Activated T-helper 1 cell treated with anti-CD3 and anti-CD28 coated beads, Interleukin-12 subunit alpha, Interleukin-12 subunit beta, Interleukin-2, Interleukin-4 antibody, amounts not matched to agents 30 ng/mL and 10 ng/mL and 1 ng/mL, durations not matched to agents 14 hours and 24 hours and 36 hours (primary cell): ENCODE measurements around the gene OR2H2. TPM values are rescaled to one million over a fixed set of nuclear protein-coding genes. Genes with fewer than 3 reads are reported as not detected.
A peak's percentile ranks its signal among the peaks of the same experiment; 100 is the strongest.

Source experiments
- DNase-seq: peaks from one replicate; pipeline ENCODE4 v3.0.0; 2021; ENCODE audit warnings: low spot score
- H3K27ac Mint-ChIP-seq: one replicate; pipeline ENCODE4 v1.8.0; 2021; ENCODE audit warnings: mild to moderate bottlenecking, mixed read lengths
- H3K27me3 Mint-ChIP-seq: one replicate; pipeline ENCODE4 v1.8.0; 2022; ENCODE audit warnings: mild to moderate bottlenecking, moderate library complexity, mixed read lengths; ENCODE audit not compliant: insufficient read depth
- H3K36me3 Mint-ChIP-seq: one replicate; pipeline ENCODE4 v1.8.0; 2021; ENCODE audit warnings: low read depth, mixed read lengths
- H3K4me1 Mint-ChIP-seq: one replicate; pipeline ENCODE4 v1.8.0; 2021; ENCODE audit warnings: low read depth, mixed read lengths
- H3K4me3 Mint-ChIP-seq: one replicate; pipeline ENCODE4 v1.8.0; 2021; ENCODE audit warnings: mild to moderate bottlenecking, moderate library complexity, mixed read lengths
- H3K9me3 Mint-ChIP-seq: one replicate; pipeline ENCODE4 v1.8.0; 2021; ENCODE audit warnings: mixed read lengths
- intact Hi-C: fragments of 100-400 bp; cut with micrococcal nuclease; formaldehyde crosslinking; loops from one replicate; pipeline ENCODE4 v1.15.1; 2024
- total RNA-seq: library from RNA; stranded (reverse); gene quantifications from 2 replicates; pipeline ENCODE4 v1.2.3, GENCODE V29; 2022

Gene OR2H2
- total RNA-seq, result not detected in 2 replicates

DNA sequence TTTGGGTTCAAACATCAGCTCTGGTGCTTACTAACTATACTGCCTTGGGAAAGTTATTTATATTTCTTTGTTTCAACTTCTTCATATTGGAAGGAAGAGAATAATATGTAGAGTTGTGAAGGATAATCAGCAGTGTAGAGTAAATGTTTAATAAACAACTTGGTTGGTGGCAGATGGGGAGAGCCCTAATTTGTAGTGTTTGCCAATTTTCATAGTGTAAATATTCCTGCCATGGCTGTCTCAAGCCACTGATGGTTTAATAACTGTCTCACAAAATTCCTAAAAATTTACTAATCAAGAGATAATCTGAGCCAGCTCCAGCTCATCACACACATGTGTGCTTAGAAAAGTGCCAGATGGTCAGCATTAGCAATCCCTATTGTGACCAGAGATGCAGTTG lies at the start of gene OR2H2:
OR2H2 (plus strand) TSS at position 301 of the 400 bp plus-strand sequence. CDS start 2,824 bp downstream, outside the sequence.
- Mint-ChIP-seq H3K36me3 (no peaks in the 10 kb centered on the region), H3K4me1 (no peaks in the 10 kb centered on the region), H3K9me3 (no peaks in the 10 kb centered on the region), H3K27ac (no peak within 1 kb of the TSS), H3K27me3 (peaks cover 8% of the 10 kb centered on the region), H3K4me3 (no peak within 1 kb of the TSS)
- intact Hi-C loops, result no loop called here
- no peak for DNase-seq

DNA sequence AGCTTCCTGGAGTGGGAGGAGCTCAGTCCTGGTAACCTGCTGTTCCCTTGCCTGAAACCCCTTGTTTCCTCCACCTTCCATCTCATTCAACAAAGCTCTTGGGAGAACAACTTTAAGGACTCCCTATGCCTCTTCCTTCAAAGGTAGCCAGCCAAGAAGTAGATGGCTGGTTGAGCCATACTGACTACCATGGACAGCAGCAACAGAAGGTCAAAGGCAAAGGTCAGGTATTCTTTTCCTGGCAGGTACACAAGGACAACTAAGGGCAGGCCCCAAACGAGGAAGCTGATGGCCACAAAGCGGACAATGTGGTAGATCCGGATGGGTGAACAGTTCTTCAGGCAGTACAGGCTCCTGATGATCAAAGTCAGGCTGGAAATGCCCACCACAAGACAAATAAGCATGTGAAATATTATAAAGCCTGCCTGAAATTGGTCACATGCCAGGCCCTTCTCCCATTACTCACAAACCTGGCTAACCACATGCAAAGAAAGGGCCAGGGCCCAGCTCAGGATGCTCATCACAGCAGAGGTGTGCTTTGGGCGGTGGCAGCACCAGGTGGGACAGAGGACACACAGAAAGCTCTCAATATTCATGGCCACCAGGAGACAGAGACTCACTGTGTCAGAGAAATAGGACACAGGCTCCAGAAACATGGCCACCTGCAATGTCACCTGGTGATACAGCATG lies 47.1 kb upstream of the OR2H2 start:
- H3K36me3 Mint-ChIP-seq, result no peaks in the 10 kb centered on the region
- intact Hi-C loops, result no loop called here
- H3K27me3 Mint-ChIP-seq, result peaks cover 12% of the 10 kb centered on the region
- H3K27ac Mint-ChIP-seq, result no peak overlapping the region
- H3K9me3 Mint-ChIP-seq, result no peaks in the 10 kb centered on the region
- H3K4me1 Mint-ChIP-seq, result no peaks in the 10 kb centered on the region
- no peak for DNase-seq
- no peak overlapping the region for H3K4me3 Mint-ChIP-seq

DNA sequence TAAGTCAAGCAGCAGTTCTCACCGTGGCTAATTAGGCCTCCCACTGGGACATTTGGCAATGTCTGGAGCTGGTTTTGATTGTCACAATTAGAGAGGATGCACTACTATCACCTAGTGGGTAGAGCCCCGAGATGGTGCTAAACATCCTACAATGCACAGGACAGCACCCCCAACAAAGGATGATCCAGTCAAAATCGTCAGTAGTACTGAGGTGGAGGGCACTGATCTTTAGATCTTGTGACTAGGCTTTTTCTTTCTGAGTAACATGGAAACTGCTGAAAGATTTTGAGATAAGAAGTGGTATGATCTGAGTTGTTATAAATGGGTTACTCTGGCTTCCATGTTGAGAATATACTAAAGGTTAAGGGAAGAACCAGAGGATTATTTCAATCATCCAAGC lies 37.3 kb upstream of the OR2H2 start:
- H3K27ac Mint-ChIP-seq, result no peak overlapping the region
- no peaks in the 10 kb centered on the region for H3K36me3 Mint-ChIP-seq
- intact Hi-C loops, result no loop called here
- H3K9me3 Mint-ChIP-seq, result no peaks in the 10 kb centered on the region
- no peak for DNase-seq
- no peaks in the 10 kb centered on the region for H3K4me1 Mint-ChIP-seq
- no peak overlapping the region for H3K4me3 Mint-ChIP-seq
- H3K27me3 Mint-ChIP-seq, result peaks cover 38% of the 10 kb centered on the region

DNA sequence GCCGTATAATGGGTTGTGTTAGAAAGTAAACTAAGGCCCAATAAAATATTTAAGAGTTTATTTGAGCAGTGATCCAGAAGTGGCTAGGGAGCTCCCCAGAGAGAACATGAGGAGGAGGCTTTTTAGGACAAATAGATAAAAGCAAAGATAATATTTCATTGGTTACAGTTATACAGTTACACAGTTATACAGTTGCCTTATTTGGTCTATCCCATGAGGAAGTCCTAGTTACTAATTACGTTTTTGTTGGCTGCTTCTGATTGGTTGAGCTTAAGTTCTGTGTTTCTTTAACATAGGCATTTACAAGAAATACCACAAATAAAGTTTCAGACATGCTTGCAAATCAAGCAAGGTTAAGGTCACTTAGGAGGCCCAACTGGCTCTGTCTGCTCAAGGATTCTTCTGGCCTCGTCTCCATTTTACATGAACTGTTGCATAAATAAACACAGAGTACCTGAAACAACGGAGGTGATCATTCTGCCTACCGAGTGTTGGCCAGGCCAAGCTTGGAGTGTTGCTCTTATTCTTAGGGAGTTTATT lies 32.3 kb upstream of the OR2H2 start:
- H3K27ac Mint-ChIP-seq, result no peak overlapping the region
- no peak for DNase-seq
- H3K9me3 Mint-ChIP-seq, result no peaks in the 10 kb centered on the region
- no peaks in the 10 kb centered on the region for H3K4me1 Mint-ChIP-seq
- H3K27me3 Mint-ChIP-seq, result peaks cover 65% of the 10 kb centered on the region
- H3K36me3 Mint-ChIP-seq, result no peaks in the 10 kb centered on the region
- peak overlapping the region; percentile 31 for H3K4me3 Mint-ChIP-seq
- intact Hi-C loops, result no loop called here

DNA sequence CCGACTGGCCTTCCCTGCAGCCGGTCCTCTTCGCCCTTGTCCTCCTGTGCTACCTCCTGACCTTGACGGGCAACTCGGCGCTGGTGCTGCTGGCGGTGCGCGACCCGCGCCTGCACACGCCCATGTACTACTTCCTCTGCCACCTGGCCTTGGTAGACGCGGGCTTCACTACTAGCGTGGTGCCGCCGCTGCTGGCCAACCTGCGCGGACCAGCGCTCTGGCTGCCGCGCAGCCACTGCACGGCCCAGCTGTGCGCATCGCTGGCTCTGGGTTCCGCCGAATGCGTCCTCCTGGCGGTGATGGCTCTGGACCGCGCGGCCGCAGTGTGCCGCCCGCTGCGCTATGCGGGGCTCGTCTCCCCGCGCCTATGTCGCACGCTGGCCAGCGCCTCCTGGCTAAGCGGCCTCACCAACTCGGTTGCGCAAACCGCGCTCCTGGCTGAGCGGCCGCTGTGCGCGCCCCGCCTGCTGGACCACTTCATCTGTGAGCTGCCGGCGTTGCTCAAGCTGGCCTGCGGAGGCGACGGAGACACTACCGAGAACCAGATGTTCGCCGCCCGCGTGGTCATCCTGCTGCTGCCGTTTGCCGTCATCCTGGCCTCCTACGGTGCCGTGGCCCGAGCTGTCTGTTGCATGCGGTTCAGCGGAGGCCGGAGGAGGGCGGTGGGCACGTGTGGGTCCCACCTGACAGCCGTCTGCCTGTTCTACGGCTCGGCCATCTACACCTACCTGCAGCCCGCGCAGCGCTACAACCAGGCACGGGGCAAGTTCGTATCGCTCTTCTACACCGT lies 31.5 kb upstream of the OR2H2 start:
- peaks cover 63% of the 10 kb centered on the region for H3K27me3 Mint-ChIP-seq
- no peaks in the 10 kb centered on the region for H3K9me3 Mint-ChIP-seq
- H3K4me3 Mint-ChIP-seq, result peak overlapping the region; percentile 61
- intact Hi-C loops, result no loop called here
- no peaks in the 10 kb centered on the region for H3K36me3 Mint-ChIP-seq
- H3K27ac Mint-ChIP-seq, result no peak overlapping the region
- no peaks in the 10 kb centered on the region for H3K4me1 Mint-ChIP-seq
- no peak for DNase-seq

DNA sequence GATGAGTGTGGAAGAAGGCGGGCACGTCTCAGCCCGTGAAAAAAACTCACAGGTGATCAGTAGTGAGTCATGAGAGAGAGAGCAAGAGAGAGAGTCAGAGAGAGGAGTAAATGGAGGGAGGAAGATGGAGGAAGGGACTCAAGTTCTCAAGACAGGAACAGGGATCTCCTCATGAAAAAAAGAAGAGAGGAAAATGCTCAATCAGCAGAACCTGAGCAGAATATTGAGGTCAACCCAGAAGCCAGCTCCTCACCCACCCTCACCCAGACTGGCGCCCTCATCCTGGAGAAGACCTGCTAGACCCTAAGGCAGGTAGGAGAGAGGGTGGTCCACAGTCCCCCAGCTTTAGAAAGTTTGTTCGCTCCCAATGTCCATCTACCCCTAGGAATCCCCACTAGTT lies 30.2 kb upstream of the OR2H2 start:
- intact Hi-C loops, result no loop called here
- no peak for DNase-seq
- Mint-ChIP-seq H3K36me3 (no peaks in the 10 kb centered on the region), H3K4me3 (no peak overlapping the region), H3K27me3 (peaks cover 55% of the 10 kb centered on the region), H3K4me1 (no peaks in the 10 kb centered on the region), H3K9me3 (no peaks in the 10 kb centered on the region), H3K27ac (no peak overlapping the region)

DNA sequence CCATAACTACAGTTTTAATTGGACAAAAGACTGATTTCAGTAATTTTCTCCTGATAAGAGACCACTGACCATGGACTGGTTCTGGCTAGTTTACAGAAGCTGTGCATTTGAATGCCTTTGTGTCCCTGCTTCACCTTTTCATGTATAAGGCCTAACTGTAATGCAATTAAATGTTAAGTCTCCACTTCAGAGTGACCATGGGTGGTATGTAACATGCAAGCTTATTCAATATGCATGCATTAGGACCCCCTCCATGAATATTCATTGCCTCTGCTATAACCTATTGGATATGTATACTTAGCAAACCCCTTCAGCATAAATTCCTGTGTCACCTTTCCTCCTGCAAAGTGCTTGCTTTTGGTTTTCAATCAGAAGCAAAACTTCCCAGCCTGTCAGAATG lies 27.6 kb upstream of the OR2H2 start:
- intact Hi-C loops, result no loop called here
- no peak overlapping the region for H3K4me3 Mint-ChIP-seq
- no peak overlapping the region for H3K27ac Mint-ChIP-seq
- no peaks in the 10 kb centered on the region for H3K36me3 Mint-ChIP-seq
- no peaks in the 10 kb centered on the region for H3K4me1 Mint-ChIP-seq
- DNase-seq, result no peak
- H3K27me3 Mint-ChIP-seq, result peaks cover 44% of the 10 kb centered on the region
- no peaks in the 10 kb centered on the region for H3K9me3 Mint-ChIP-seq

DNA sequence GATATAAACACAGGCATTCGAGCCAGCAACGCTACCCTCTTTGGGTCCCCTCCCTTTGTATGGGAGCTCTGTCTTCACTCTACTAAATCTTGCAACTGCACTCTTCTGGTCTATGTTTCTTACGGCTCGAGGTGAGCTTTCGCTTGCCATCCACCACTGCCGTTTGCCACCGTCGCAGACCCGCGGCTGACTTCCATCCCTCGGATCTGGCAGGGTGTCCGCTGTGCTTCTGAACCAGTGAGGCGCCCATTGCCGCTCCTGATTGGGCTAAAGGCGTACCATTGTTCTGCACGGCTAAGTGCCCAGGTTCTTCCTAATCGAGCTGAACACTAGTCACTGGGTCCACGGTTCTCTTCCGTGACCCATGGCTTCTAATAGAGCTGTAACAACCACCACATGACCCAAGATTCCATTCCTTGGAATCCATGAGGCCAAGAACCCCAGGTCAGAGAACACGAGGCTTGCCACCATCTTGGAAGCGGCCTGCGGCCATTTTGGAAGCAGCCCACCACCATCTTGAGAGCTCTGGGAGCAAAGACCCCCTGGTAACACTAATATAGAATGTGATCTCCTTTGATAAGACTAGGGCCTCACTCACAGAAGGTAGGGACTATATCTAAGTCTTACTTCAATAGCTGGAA lies 26.4 kb upstream of the OR2H2 start:
- Mint-ChIP-seq H3K4me1 (peaks cover 7% of the 10 kb centered on the region), H3K9me3 (no peaks in the 10 kb centered on the region), H3K27me3 (peaks cover 44% of the 10 kb centered on the region), H3K27ac (no peak overlapping the region), H3K4me3 (no peak overlapping the region), H3K36me3 (no peaks in the 10 kb centered on the region)
- DNase-seq, result no peak
- intact Hi-C loops, result no loop called here

DNA sequence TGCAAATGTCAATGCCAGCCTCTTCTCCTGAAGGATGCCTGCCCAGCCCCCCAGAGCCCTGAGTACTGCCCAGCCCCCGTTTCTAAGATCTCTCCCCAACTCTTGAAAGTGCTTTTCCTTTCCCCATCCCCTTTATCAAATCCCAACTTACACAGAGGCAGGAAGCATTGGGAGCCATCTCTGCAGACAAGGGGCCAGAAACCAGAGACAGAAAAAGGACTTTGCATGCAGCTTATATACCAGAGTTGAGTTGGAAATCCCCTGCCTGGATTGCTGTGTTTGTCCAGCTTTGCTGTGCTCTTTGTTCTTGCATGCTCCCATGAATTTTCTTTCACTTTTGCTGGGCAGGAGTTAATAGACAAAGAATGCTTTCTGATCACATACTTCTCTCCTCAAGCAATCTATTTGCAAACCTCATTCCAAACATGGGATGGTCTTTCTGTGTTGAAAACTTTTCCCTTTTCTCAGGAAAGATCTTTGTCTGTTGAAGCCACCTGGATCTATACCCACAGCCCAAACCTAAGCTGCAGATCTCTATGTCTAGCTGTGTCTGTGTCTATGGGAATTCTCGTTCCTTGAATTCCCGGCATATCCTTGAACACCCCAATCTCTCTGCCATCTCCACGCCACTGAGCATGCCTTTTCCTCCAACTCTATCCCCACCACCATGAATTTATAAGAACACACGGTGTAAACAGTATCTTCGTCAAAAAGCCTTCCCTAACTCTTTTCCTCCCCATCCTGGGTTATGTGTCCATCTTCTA lies 25.2 kb upstream of the OR2H2 start, which contains the start of gene UBD:
UBD (minus strand) TSS at position 209 of the 764 bp plus-strand sequence; CDS start at position 178, 31 bp downstream.
- no peaks in the 10 kb centered on the region for H3K9me3 Mint-ChIP-seq
- H3K27me3 Mint-ChIP-seq, result peaks cover 32% of the 10 kb centered on the region
- intact Hi-C loops, result no loop called here
- no peak within 1 kb of the TSS for H3K27ac Mint-ChIP-seq
- peaks cover 8% of the 10 kb centered on the region for H3K4me1 Mint-ChIP-seq
- no peaks in the 10 kb centered on the region for H3K36me3 Mint-ChIP-seq
- no peak within 1 kb of the TSS for H3K4me3 Mint-ChIP-seq
- no peak for DNase-seq

DNA sequence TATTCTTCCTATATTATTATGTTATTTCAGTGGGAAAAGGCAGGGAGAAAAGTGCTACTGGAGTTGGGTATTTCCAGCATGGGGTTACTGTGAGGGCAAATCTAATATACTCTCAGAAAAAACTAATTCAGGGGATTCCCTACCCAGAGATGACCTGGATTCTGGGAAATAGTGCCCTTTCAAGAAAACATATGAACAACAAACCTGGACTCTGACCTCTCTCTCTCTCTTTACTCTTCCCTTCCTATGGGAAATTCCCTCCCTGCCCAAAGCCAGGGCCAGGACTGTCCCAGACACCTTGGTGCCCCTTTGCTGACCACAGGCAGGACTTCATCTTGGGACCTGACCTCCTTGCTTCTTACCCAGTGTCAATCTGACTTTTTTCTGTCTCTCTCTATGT lies 23.8 kb upstream of the OR2H2 start:
- intact Hi-C loops, result no loop called here
- Mint-ChIP-seq H3K36me3 (no peaks in the 10 kb centered on the region), H3K27ac (no peak overlapping the region), H3K9me3 (no peaks in the 10 kb centered on the region), H3K27me3 (peaks cover 23% of the 10 kb centered on the region), H3K4me3 (no peak overlapping the region), H3K4me1 (peaks cover 8% of the 10 kb centered on the region)
- no peak for DNase-seq

DNA sequence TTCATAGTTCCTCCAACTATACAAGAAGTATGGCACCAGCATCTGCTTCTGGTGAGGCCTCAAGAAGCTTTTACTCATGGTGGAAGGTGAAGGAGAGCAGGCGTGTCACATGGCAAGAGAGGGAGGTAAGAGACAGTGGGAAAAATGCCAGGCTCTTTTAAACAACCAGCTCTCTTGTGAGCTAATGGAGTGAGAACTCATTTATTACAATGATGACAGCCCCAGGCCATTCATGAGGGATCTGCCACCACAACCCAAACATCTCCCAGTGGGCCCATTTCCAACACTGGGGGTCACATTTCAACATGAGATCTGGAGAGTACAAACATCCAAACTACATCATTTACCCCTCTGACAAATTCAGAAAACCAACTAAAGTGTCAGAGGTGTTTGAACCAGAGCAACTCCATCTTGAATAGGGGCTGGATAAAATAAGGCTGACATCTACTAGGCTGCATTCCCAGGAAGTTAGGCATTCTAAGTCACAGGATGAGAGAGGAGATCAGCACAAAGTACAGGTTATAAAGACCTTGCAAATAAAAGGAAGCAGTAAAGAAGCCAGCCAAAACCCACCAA lies 23.2 kb upstream of the OR2H2 start:
- intact Hi-C loops, result no loop called here
- Mint-ChIP-seq H3K27ac (no peak overlapping the region), H3K4me3 (no peak overlapping the region), H3K4me1 (peaks cover 8% of the 10 kb centered on the region), H3K27me3 (peaks cover 18% of the 10 kb centered on the region), H3K36me3 (no peaks in the 10 kb centered on the region), H3K9me3 (no peaks in the 10 kb centered on the region)
- DNase-seq, result no peak

DNA sequence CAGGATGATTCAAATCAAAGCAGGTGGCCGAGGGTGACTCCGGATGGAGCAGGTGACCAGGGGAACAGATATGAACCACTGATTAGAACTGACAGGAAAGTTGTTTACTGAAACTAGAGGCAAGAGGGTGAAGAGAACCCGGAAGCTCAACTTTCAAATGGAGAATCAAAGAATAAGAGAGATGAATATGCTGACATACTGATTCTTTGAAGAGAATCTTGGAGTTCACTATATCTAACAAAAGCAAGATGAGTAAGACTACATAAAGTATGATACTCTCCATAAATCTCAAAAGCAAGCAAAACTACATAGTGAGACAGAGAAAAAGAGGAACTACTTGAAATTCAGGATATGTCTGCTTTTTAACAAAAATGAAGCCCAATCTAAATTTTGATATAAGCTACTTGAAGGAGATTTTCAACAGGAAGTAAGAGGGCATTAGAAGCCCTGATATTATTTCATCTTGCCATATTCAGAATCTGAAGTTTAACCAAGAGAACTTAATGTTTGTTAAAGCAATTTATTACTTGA lies 21.4 kb upstream of the OR2H2 start:
- no peaks in the 10 kb centered on the region for H3K36me3 Mint-ChIP-seq
- H3K27ac Mint-ChIP-seq, result no peak overlapping the region
- H3K9me3 Mint-ChIP-seq, result no peaks in the 10 kb centered on the region
- intact Hi-C loops, result no loop called here
- no peak overlapping the region for H3K4me3 Mint-ChIP-seq
- no peak for DNase-seq
- peaks cover 8% of the 10 kb centered on the region for H3K4me1 Mint-ChIP-seq
- H3K27me3 Mint-ChIP-seq, result peaks cover 24% of the 10 kb centered on the region
